Bronchial epithelial cell (primary cell): ENCODE results near the gene RBM44. TPM values are rescaled to one million over a fixed set of nuclear protein-coding genes. Genes with fewer than 3 reads are reported as not detected.

Experiments used
- DNase-seq: peaks from one replicate; pipeline ENCODE4 v3.0.0-alpha.2; 2010; ENCODE audit warnings: low read depth
- FAIRE-seq: peaks from 2 replicates; lab custom pipeline; 2011; peaks lifted over from hg19 to GRCh38; lab: Jason Lieb, UNC
- H3K27me3 ChIP-seq: 2 replicates; pipeline ENCODE4 v1.5.1; 2011; ENCODE audit warnings: low read length; ENCODE audit not compliant: control insufficient read depth, insufficient read depth
- H3K36me3 ChIP-seq: 2 replicates; pipeline ENCODE4 v1.5.1; 2011; ENCODE audit warnings: low read length; ENCODE audit not compliant: control insufficient read depth, insufficient read depth
- H3K4me3 ChIP-seq: 2 replicates; pipeline ENCODE4 v1.5.1; 2011; ENCODE audit warnings: mild to moderate bottlenecking, low read depth, low read length, control low read depth
- total RNA-seq: library from RNA; depleted of rRNA; stranded (reverse); fragments of >200 nt; gene quantifications from 2 replicates; pipeline ENCODE4 v1.2.1, GENCODE V29; 2014
- TF ChIP-seq, protein P1 (sequence below): IDR thresholded peaks from 2 replicates; pipeline ENCODE4 v1.5.1; 2011; ENCODE audit warnings: mild to moderate bottlenecking, moderate library complexity, low read length, control low read depth, inconsistent platforms; ENCODE audit not compliant: insufficient read depth, severe bottlenecking

Gene RBM44
- total RNA-seq, 1 donor from 2014 or later: 0.26 TPM

DNA sequence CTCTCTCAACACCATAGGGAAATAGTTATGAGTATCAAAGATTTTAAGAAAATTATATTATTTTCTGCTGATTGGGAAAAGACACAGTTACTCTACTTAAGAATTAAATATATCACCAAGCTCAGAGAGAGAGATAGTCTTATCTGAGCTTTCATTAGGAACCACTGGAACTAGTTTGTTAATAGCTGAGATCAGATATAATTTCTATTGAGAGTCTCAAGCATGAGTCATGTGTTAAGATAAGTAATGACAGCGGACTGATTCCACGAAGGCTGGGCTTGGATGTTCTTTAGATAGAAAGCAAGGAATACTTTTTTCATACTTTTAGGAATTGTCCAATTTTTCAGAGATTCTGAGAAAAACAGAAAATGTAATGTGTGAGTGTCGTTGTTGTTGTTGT lies 44.4 kb upstream of the RBM44 start:
- FAIRE-seq (no peak), DNase-seq (no peak)
- Histone ChIP-seq H3K27me3 (no peaks in the 10 kb centered on the region), H3K36me3 (peaks cover 30% of the 10 kb centered on the region), H3K4me3 (no peak overlapping the region)
- TF ChIP-seq, protein P1, sequence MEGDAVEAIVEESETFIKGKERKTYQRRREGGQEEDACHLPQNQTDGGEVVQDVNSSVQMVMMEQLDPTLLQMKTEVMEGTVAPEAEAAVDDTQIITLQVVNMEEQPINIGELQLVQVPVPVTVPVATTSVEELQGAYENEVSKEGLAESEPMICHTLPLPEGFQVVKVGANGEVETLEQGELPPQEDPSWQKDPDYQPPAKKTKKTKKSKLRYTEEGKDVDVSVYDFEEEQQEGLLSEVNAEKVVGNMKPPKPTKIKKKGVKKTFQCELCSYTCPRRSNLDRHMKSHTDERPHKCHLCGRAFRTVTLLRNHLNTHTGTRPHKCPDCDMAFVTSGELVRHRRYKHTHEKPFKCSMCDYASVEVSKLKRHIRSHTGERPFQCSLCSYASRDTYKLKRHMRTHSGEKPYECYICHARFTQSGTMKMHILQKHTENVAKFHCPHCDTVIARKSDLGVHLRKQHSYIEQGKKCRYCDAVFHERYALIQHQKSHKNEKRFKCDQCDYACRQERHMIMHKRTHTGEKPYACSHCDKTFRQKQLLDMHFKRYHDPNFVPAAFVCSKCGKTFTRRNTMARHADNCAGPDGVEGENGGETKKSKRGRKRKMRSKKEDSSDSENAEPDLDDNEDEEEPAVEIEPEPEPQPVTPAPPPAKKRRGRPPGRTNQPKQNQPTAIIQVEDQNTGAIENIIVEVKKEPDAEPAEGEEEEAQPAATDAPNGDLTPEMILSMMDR: no peak

DNA sequence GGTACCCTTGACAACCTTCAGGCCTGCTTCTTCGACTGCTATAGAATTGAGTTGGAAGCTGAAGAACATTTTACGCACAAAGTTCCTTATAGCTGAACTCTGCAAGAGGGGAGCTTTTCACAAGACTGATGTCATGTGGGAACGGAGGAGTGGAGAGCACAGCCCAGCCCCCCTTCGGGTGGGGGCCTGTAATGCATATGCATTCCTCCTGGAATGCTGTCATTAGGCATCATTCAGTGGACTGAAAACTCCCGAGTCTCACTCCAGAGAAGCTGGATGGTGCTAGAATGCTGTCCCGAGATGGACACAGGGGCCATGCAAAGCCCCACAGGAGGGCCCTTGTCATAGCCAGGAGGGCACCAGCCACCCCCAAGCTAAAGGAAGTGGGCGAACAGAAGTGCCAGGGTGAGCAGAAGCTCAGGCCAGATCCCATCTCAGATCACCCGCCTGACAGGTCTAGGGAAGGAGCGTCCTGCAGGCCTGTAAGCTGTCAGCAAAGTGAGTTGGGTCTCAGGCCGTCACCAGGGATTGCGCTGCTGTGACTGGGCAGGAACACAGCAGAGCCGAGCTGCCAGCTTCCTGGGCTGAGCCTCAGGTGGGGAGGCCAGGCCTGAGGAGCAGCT lies 43.8 kb upstream of the RBM44 start:
- Histone ChIP-seq H3K27me3 (no peaks in the 10 kb centered on the region), H3K36me3 (peaks cover 32% of the 10 kb centered on the region), H3K4me3 (no peak overlapping the region)
- TF ChIP-seq, protein P1: no peak
- FAIRE-seq (no peak), DNase-seq (no peak)

DNA sequence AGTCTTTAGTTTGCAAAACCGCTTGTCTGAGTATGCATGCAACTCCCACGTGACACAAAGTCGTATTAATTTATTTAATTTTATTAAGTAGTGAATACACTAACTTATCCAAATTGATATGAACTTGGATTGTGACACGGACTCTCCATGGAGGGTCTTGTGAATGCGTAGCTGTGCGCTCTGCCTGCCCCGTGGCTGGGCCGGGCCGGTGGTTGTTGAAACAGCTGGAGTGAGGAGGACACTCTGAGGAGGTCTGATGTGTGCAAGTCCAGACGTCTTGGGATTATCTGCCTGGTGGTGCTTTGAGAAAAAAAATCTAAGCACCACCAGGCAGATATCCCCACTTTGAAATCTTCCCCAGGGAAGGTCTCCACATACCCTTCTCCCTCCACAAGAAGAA lies 41.0 kb upstream of the RBM44 start:
- DNase-seq: no peak
- Histone ChIP-seq H3K27me3 (no peaks in the 10 kb centered on the region), H3K4me3 (no peak overlapping the region), H3K36me3 (peaks cover 31% of the 10 kb centered on the region)
- TF ChIP-seq, protein P1: no peak
- no peak for FAIRE-seq

DNA sequence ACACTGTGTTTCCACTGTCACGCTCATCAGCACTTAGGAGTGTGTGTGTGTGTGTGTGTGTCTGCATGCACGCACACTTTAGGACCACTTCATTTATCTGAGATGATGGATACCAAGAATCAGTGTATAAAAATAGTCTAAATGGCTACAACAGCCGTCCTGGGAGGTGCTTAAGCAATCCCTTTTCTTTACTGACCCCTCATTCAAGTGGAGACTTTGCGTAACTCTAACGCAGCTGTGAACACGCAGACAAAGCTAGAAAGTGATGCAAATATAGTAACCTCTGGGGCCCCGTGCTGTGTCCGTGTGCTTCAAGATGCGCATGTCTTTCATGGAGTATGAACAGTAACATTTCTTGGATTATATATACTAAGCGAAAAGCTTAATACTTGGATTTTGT lies 40.4 kb upstream of the RBM44 start:
- no peak for FAIRE-seq
- peaks cover 29% of the 10 kb centered on the region for H3K36me3 ChIP-seq
- TF ChIP-seq, protein P1: no peak
- H3K27me3 ChIP-seq: no peaks in the 10 kb centered on the region
- no peak for DNase-seq
- no peak overlapping the region for H3K4me3 ChIP-seq

DNA sequence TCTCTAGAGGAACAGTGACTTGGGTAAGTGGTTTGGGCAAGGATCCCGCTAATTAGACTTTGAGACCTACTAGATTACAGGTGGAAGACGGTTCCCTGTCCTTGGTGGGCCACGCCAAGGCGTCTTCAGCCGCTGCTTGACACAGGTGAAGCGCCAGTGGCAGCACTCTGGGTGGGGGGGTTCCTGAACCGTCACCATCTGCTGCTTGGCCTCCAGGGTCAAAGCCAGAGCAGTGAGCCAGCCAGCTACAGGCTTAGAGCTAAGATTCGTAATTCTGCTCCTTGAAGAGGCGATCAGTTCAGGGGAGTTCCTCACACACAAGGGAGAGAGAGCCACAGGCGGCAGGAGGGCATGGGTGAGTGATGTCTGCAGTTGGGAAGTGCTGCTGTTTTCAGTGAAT lies 39.4 kb upstream of the RBM44 start:
- Histone ChIP-seq H3K36me3 (peaks cover 31% of the 10 kb centered on the region), H3K27me3 (no peaks in the 10 kb centered on the region), H3K4me3 (no peak overlapping the region)
- FAIRE-seq: no peak
- DNase-seq: no peak
- TF ChIP-seq, protein P1: no peak
